H1 (cell line): Measurements from ENCODE around the gene TSKS. TPM values are rescaled to one million over a fixed set of nuclear protein-coding genes. Genes with fewer than 3 reads are reported as not detected.

Experiments
- CTCF ChIA-PET: fragments of 300-600 bp; sonication (Branson Sonifier 250); formaldehyde crosslinking; loops from one replicate; lab custom pipeline; 2021; ENCODE audit not compliant: partially characterized antibody; lab: Charles Lee
- POLR2A ChIA-PET: fragments of 300-600 bp; sonication (Branson Sonifier 250); formaldehyde crosslinking; loops from one replicate; lab custom pipeline; 2021; ENCODE audit warnings: inconsistent platforms; ENCODE audit not compliant: partially characterized antibody; lab: Charles Lee
- DNase-seq, 2 experiments: peaks; one replicate each; pipeline versions ENCODE4 v3.0.0 to v3.0.0-alpha.2; 2010 to 2022; ENCODE audit warnings: low spot score in 2 of 2, low read depth in 1 of 2, mixed read lengths in 1 of 2
- FAIRE-seq: peaks from 2 replicates; lab custom pipeline; 2011; peaks lifted over from hg19 to GRCh38; lab: Jason Lieb, UNC
- H2AFZ ChIP-seq: 2 replicates; pipeline ENCODE4 v1.8.1; 2012; ENCODE audit warnings: low read length, inconsistent platforms
- H2AK5ac ChIP-seq: 2 replicates; pipeline ENCODE4 v1.6.1; 2013; ENCODE audit warnings: low read depth, low read length
- H2BK120ac ChIP-seq: replicated peaks from 2 replicates; pipeline ENCODE3; 2013; ENCODE audit warnings: low read depth, low read length, inconsistent platforms
- H2BK12ac ChIP-seq: 2 replicates; pipeline ENCODE4 v1.6.1; 2013; ENCODE audit warnings: low read depth, low read length
- H2BK15ac ChIP-seq: 2 replicates; pipeline ENCODE4 v1.6.1; 2013; ENCODE audit warnings: low read length
- H2BK20ac ChIP-seq: 2 replicates; pipeline ENCODE4 v1.6.1; 2013; ENCODE audit warnings: low read length
- H2BK5ac ChIP-seq: 2 replicates; pipeline ENCODE4 v1.6.1; 2013; ENCODE audit warnings: low read depth, low read length
- H3K14ac ChIP-seq: 2 replicates; pipeline ENCODE4 v1.6.1; 2013; ENCODE audit warnings: inconsistent platforms; ENCODE audit not compliant: insufficient read length
- H3K18ac ChIP-seq: 2 replicates; pipeline ENCODE4 v1.6.1; 2013; ENCODE audit warnings: low read length; ENCODE audit errors: extremely low read depth
- H3K23ac ChIP-seq: 2 replicates; pipeline ENCODE4 v1.6.1; 2013; ENCODE audit warnings: inconsistent platforms; ENCODE audit not compliant: insufficient read length
- H3K23me2 ChIP-seq: 2 replicates; pipeline ENCODE4 v1.6.1; 2013; ENCODE audit warnings: low read depth, low read length
- H3K27ac ChIP-seq: 2 replicates; pipeline ENCODE4 v1.6.1; 2011; ENCODE audit warnings: low read depth, low read length, inconsistent platforms
- H3K27me3 ChIP-seq, 4 experiments: replicated peaks in 1 of 4; 1 replicate in 1 of 4; 2 replicates in 3 of 4; pipeline versions ENCODE4 v1.6.1 to v1.8.1; 2011 to 2013; ENCODE audit warnings: low read length in 3 of 4, mild to moderate bottlenecking in 3 of 4, inconsistent platforms in 2 of 4, mixed read lengths in 2 of 4, moderate library complexity in 1 of 4; ENCODE audit not compliant: control insufficient read depth in 3 of 4, insufficient read depth in 3 of 4; ENCODE audit errors: extremely low read depth in 1 of 4
- H3K36me3 ChIP-seq, 4 experiments: 2 replicates each; pipeline versions ENCODE4 v1.6.1 to v1.8.1; 2011 to 2013; ENCODE audit warnings: mild to moderate bottlenecking in 4 of 4, low read length in 3 of 4, moderate library complexity in 2 of 4, control low read depth in 1 of 4, inconsistent platforms in 1 of 4; ENCODE audit not compliant: insufficient read depth in 4 of 4, control insufficient read depth in 2 of 4
- H3K4ac ChIP-seq: replicated peaks from 2 replicates; pipeline ENCODE3; 2013; ENCODE audit warnings: low read length, low read depth, mixed read lengths, inconsistent platforms; ENCODE audit not compliant: insufficient read length
- H3K4me1 ChIP-seq, 4 experiments: replicated peaks in 1 of 4; 1 replicate in 1 of 4; 2 replicates in 3 of 4; pipeline versions ENCODE4 v1.6.1 to v1.8.1; 2011 to 2013; ENCODE audit warnings: low read length in 3 of 4, inconsistent platforms in 2 of 4, mixed read lengths in 1 of 4; ENCODE audit not compliant: insufficient read depth in 4 of 4, control insufficient read depth in 3 of 4
- H3K4me2 ChIP-seq, 2 experiments: 2 replicates each; pipeline versions ENCODE4 v1.6.1 to v1.8.1; 2011 to 2013; ENCODE audit warnings: low read depth in 2 of 2, low read length in 2 of 2, control low read depth in 1 of 2, inconsistent platforms in 1 of 2, mild to moderate bottlenecking in 1 of 2; ENCODE audit not compliant: insufficient read depth in 1 of 2
- H3K4me3 ChIP-seq, 4 experiments: fragments of 200-600, 300-600 bp in 1 of 4; sonication (generic), shearing (Covaris generic), sonication (Bioruptor Twin) in 1 of 4; 2 replicates each; pipeline versions ENCODE4 v1.5.1 to v1.8.1; 2011 to 2016; ENCODE audit warnings: low read length in 4 of 4, low read depth in 3 of 4, control low read depth in 2 of 4, inconsistent platforms in 2 of 4, mild to moderate bottlenecking in 2 of 4, mixed read lengths in 1 of 4, moderate library complexity in 1 of 4; ENCODE audit not compliant: insufficient read depth in 2 of 4; ENCODE audit errors: extremely low read depth in 1 of 4
- H3K56ac ChIP-seq: replicated peaks from 2 replicates; pipeline ENCODE3; 2013; ENCODE audit warnings: low read depth, mild to moderate bottlenecking, mixed read lengths, low read length, inconsistent platforms; ENCODE audit not compliant: insufficient read length
- H3K79me1 ChIP-seq: 2 replicates; pipeline ENCODE4 v1.6.1; 2013; ENCODE audit warnings: low read depth, low read length, control low read depth
- H3K79me2 ChIP-seq, 2 experiments: 2 replicates each; pipeline versions ENCODE4 v1.6.1 to v1.8.1; 2012 to 2013; ENCODE audit warnings: low read length in 2 of 2, mild to moderate bottlenecking in 2 of 2, inconsistent platforms in 1 of 2; ENCODE audit not compliant: insufficient read depth in 2 of 2, control insufficient read depth in 1 of 2
- H3K9ac ChIP-seq, 4 experiments: replicated peaks in 1 of 4; 1 replicate in 1 of 4; 2 replicates in 3 of 4; pipeline versions ENCODE4 v1.6.1 to v1.8.1; 2011 to 2013; ENCODE audit warnings: low read depth in 3 of 4, low read length in 3 of 4, control low read depth in 2 of 4, mild to moderate bottlenecking in 2 of 4, moderate library complexity in 2 of 4, inconsistent platforms in 1 of 4; ENCODE audit errors: extremely low read depth in 1 of 4
- H3K9me3 ChIP-seq, 2 experiments: 2 replicates each; pipeline versions ENCODE4 v1.6.1 to v1.8.1; 2012 to 2013; ENCODE audit warnings: mild to moderate bottlenecking in 2 of 2, moderate library complexity in 2 of 2, control low read depth in 1 of 2, inconsistent platforms in 1 of 2, low read depth in 1 of 2, low read length in 1 of 2, mixed read lengths in 1 of 2; ENCODE audit not compliant: insufficient read depth in 2 of 2
- H4K20me1 ChIP-seq, 2 experiments: replicated peaks in 1 of 2; 2 replicates each; pipeline versions ENCODE3 to v1.8.1; 2011 to 2013; ENCODE audit warnings: inconsistent platforms in 2 of 2, low read length in 2 of 2, mild to moderate bottlenecking in 1 of 2; ENCODE audit not compliant: insufficient read depth in 2 of 2, control insufficient read depth in 1 of 2
- H4K5ac ChIP-seq: 2 replicates; pipeline ENCODE4 v1.6.1; 2013; ENCODE audit warnings: low read length, low read depth, mixed read lengths, inconsistent platforms; ENCODE audit not compliant: insufficient read length
- H4K8ac ChIP-seq: 2 replicates; pipeline ENCODE4 v1.8.0; 2013; ENCODE audit warnings: mild to moderate bottlenecking, moderate library complexity, low read length, inconsistent platforms; ENCODE audit not compliant: insufficient read depth; ENCODE audit errors: extremely low read depth
- H4K91ac ChIP-seq: replicated peaks from 2 replicates; pipeline ENCODE3; 2013; ENCODE audit warnings: low read length, mixed read lengths, inconsistent platforms; ENCODE audit not compliant: insufficient read length
- ASH2L ChIP-seq: fragments of 200-600, 300-600 bp; sonication (generic); IDR thresholded peaks from one replicate; pipeline ENCODE4 v1.7.1; 2017; ENCODE audit warnings: low read length
- BCL11A ChIP-seq, 2 experiments: IDR thresholded peaks; one replicate each; pipeline ENCODE4 v1.6.1; 2011; ENCODE audit warnings: low read depth in 2 of 2, low read length in 2 of 2, mild to moderate bottlenecking in 2 of 2
- CBX5 ChIP-seq: fragments of 300-800, 300-1000 bp; sonication (generic); IDR thresholded peaks from 2 replicates; pipeline ENCODE4 v1.7.1; 2016; ENCODE audit warnings: antibody characterized with exemption, low read length, low read depth
- CHD2 ChIP-seq: IDR thresholded peaks from 2 replicates; pipeline ENCODE4 v1.6.1; 2012; ENCODE audit warnings: low read length, improper control_type of control experiment
- JUN ChIP-seq: IDR thresholded peaks from 2 replicates; pipeline ENCODE4 v1.6.1; 2011; ENCODE audit warnings: low read depth, mild to moderate bottlenecking, improper control_type of control experiment, low read length
- JUND ChIP-seq: IDR thresholded peaks from 2 replicates; pipeline ENCODE4 v1.6.1; 2011; ENCODE audit warnings: mild to moderate bottlenecking, improper control_type of control experiment, low read length
- KDM4A ChIP-seq: IDR thresholded peaks from one replicate; pipeline ENCODE4 v1.7.1; 2012; ENCODE audit warnings: low read depth, mild to moderate bottlenecking, moderate library complexity, low read length, inconsistent platforms; ENCODE audit not compliant: severe bottlenecking
- RAD21 ChIP-seq, 2 experiments: IDR thresholded peaks in 1 of 2; conservative IDR thresholded peaks in 1 of 2; 2 replicates each; pipeline ENCODE4 v1.6.1; 2011; ENCODE audit warnings: low read depth in 2 of 2, low read length in 2 of 2, improper control_type of control experiment in 1 of 2, inconsistent platforms in 1 of 2, mild to moderate bottlenecking in 1 of 2, moderate library complexity in 1 of 2
- RFX5 ChIP-seq: IDR thresholded peaks from 2 replicates; pipeline ENCODE4 v1.6.1; 2011; ENCODE audit warnings: low read depth, low read length, improper control_type of control experiment, borderline replicate concordance
- SAP30 ChIP-seq: fragments of 300-600 bp; sonication (generic); IDR thresholded peaks from 2 replicates; pipeline ENCODE4 v1.7.1; 2012; ENCODE audit warnings: low read length, moderate library complexity, mild to moderate bottlenecking, inconsistent platforms; ENCODE audit not compliant: insufficient read depth, insufficient replicate concordance
- SP4 ChIP-seq: IDR thresholded peaks from 2 replicates; pipeline ENCODE4 v1.6.1; 2012; ENCODE audit warnings: low read length, inconsistent platforms
- TCF12 ChIP-seq: IDR thresholded peaks from 2 replicates; pipeline ENCODE4 v1.6.1; 2011; ENCODE audit warnings: low read depth, mild to moderate bottlenecking, low read length
- ZNF274 ChIP-seq: IDR thresholded peaks from 2 replicates; pipeline ENCODE4 v1.7.0; 2012; ENCODE audit warnings: low read length, borderline replicate concordance; ENCODE audit errors: extremely low read depth
- WGBS, 2 experiments: shearing (Covaris generic) in 1 of 2; methylation state at CpG; one replicate each; pipeline versions ENCODE4 v1.1.6 to v1.1.7; 2013 to 2015; ENCODE audit warnings: low lambda C conversion rate in 2 of 2, mixed read lengths in 2 of 2, inconsistent platforms in 1 of 2, low coverage in 1 of 2, missing lambda C conversion rate in 1 of 2; ENCODE audit not compliant: insufficient replicate concordance in 2 of 2, insufficient coverage in 1 of 2, insufficient read length in 1 of 2; ENCODE audit errors: extremely low coverage in 1 of 2, missing lambda C conversion rate in 1 of 2; 5-methylcytosine and 5-hydroxymethylcytosine counted together
- polyA plus RNA-seq, 7 experiments: library from polyadenylated mRNA; depleted of rRNA in 3 of 7; stranded (reverse) in 5 of 7; unstranded in 2 of 7; fragments of >200 nt in 5 of 7; fragments of 200-250 nt in 2 of 7; gene quantifications; 1 replicate in 5 of 7; 2 replicates in 1 of 7; 4 replicates in 1 of 7; pipeline versions ENCODE4 v1.2.1 to v1.2.3, GENCODE V29; 2011 to 2013; ENCODE audit warnings: missing spikeins in 2 of 7, mixed read lengths in 2 of 7
- total RNA-seq: library from RNA; stranded (reverse); fragmentation: NEBNext Ultra II Directional; extraction: Animal tissue kit (Norgen Biotek cat#: 25700); gene quantifications from 2 replicates; pipeline ENCODE4 v1.2.1, GENCODE V29; 2021

The TSKS gene
- total and polyA plus RNA-seq, 2 of the 8 experiments (the other 6 are each of a cell fraction or from before 2014, with no cell fraction given): 0.21 TPM; not detected in 1

DNA sequence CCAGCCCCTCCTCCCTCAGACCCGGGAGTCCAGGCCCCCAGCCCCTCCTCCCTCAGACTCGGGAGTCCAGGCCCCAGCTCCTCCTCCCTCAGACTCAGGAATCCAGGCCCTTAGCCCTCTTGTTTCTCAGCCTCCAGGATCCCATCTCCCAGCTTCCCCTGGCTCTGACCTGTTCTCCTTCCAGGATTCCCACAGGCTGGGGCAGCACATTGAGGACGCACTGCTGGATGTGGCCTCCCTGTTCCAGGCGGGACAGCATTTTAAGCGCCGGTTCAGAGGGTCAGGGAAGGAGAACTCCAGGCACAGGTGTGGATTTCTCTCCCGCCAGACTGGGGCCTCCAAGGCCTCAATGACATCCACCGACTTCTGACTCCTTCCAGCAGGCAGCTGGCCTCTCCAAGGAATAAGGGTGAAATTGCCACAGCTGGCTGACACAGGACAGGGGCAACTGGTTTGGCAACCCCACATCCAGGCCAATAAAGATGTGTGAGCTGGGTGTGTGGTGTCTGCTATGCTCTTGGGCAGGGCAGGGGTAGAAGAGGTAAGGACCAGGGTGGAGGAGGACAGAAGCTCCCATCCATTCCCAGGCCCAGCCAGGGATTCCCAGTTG is 49.8 kb downstream of the TSKS start:
- no peak overlapping the region for H2AFZ ChIP-seq
- H3K27ac ChIP-seq: no peak overlapping the region
- ChIA-PET POLR2A (interaction anchor here (0.6 to 7.7 kb wide), 7 partner anchors 9 to 105 kb away, joined by 3 to 51 read pairs (median 5); partner anchors contain the start of genes ADM5, AP2A1 and CPT1C), CTCF (interaction anchor here (1.2 to 1.3 kb wide), 2 partner anchors 33 to 37 kb away, joined by 4 read pairs; no protein-coding TSS in a partner anchor)
- H4K8ac ChIP-seq: peak overlapping the region; percentile 14; the same call in 1 of the 2 replicates
- H3K9ac ChIP-seq: no peak overlapping the region
- no peak overlapping the region for H3K14ac ChIP-seq
- H4K91ac ChIP-seq: no peak overlapping the region
- H2BK12ac ChIP-seq: no peak overlapping the region
- H3K27me3 ChIP-seq: no peaks in the 10 kb centered on the region
- no peak overlapping the region for H2BK5ac ChIP-seq
- no peak overlapping the region for H2BK15ac ChIP-seq
- no peak overlapping the region for H2BK20ac ChIP-seq
- H3K4me3 ChIP-seq: no peak overlapping the region
- H2BK120ac ChIP-seq: no peak overlapping the region
- H3K4me2 ChIP-seq: no peak overlapping the region
- 98% methylated on average over 6 of the region's 8 CpGs; no CpG with 5 or more reads in 1 of the 2 experiments for WGBS, 2 experiments
- H3K79me1 ChIP-seq: no peaks in the 10 kb centered on the region
- H3K23ac ChIP-seq: no peak overlapping the region
- FAIRE-seq (no peak), DNase-seq (no peak)
- H2AK5ac ChIP-seq: no peak overlapping the region
- no peak overlapping the region for H3K56ac ChIP-seq
- H3K36me3 ChIP-seq: peaks cover 8 to 29% (median 19%) of the 10 kb centered on the region in 4 experiments
- no peaks in the 10 kb centered on the region; a peak in 1 of 7 replicates for H3K4me1 ChIP-seq
- peaks cover 7% of the 10 kb centered on the region; the same call in 1 of the 2 replicates for H3K23me2 ChIP-seq
- H3K18ac ChIP-seq: no peak overlapping the region
- H4K20me1 ChIP-seq: peaks cover 0 to 2% of the 10 kb centered on the region in 2 experiments
- H3K9me3 ChIP-seq: peaks cover 0 to 2% of the 10 kb centered on the region in 2 experiments; a peak in 1 of 4 replicates
- H3K4ac ChIP-seq: no peak overlapping the region
- H4K5ac ChIP-seq: no peak overlapping the region
- no peaks in the 10 kb centered on the region for H3K79me2 ChIP-seq
- TF ChIP-seq ZNF274 (no peak), SAP30 (no peak), RAD21 (IDR thresholded peaks at IDR 0.05 in 1 of 2, conservative IDR thresholded peaks at IDR 0.05 in 1 of 2; ENCODE audit: low read depth in 2 of 2, low read length in 2 of 2) (no peak), KDM4A (no peak), TCF12 (no peak), RFX5 (no peak), JUN (no peak), ASH2L (no peak), CHD2 (no peak), CBX5 (no peak), JUND (no peak), BCL11A (IDR thresholded peaks at IDR 0.05; ENCODE audit: low read depth in 2 of 2, low read length in 2 of 2) (no peak), SP4 (no peak)
